CD14-positive monocyte (primary cell): ENCODE results near the gene CHKA. TPM values are rescaled to one million over a fixed set of nuclear protein-coding genes. Genes with fewer than 3 reads are reported as not detected.

ENCODE experiments used
- DNase-seq, 3 donors: peaks; one replicate each; pipeline ENCODE4 v3.0.0-alpha.2; 2011 to 2022
- H2AFZ ChIP-seq: 2 replicates; pipeline ENCODE4 v1.6.0; 2012; ENCODE audit warnings: mild to moderate bottlenecking, low read depth, low read length, inconsistent platforms; ENCODE audit not compliant: insufficient read depth, poor library complexity, severe bottlenecking
- H3K27ac ChIP-seq, 2 donors: 1 replicate in 1 of 2; 2 replicates in 1 of 2; pipeline ENCODE4 v1.5.1; 2012 to 2013; ENCODE audit warnings: low read length in 2 of 2, control low read depth in 1 of 2, inconsistent platforms in 1 of 2, low read depth in 1 of 2, mild to moderate bottlenecking in 1 of 2
- H3K27me3 ChIP-seq, 2 donors: one replicate each; pipeline versions ENCODE4 v1.6.0 to v1.6.1; 2011 to 2013; ENCODE audit warnings: low read length in 2 of 2; ENCODE audit not compliant: control insufficient read depth in 2 of 2, insufficient read depth in 2 of 2
- H3K36me3 ChIP-seq, 2 donors: replicated peaks in 1 of 2; 1 replicate in 1 of 2; 2 replicates in 1 of 2; pipeline versions ENCODE4 v1.5.1 to v1.6.1; 2012 to 2013; ENCODE audit warnings: low read length in 2 of 2, control low read depth in 1 of 2, inconsistent platforms in 1 of 2, mild to moderate bottlenecking in 1 of 2; ENCODE audit not compliant: insufficient read depth in 2 of 2, control insufficient read depth in 1 of 2
- H3K4me1 ChIP-seq, 2 donors: 1 replicate in 1 of 2; 2 replicates in 1 of 2; pipeline versions ENCODE4 v1.5.1 to v1.6.1; 2012 to 2013; ENCODE audit warnings: low read length in 2 of 2, control low read depth in 1 of 2, inconsistent platforms in 1 of 2, mild to moderate bottlenecking in 1 of 2, moderate library complexity in 1 of 2; ENCODE audit not compliant: insufficient read depth in 2 of 2, control insufficient read depth in 1 of 2
- H3K4me2 ChIP-seq: replicated peaks from 2 replicates; pipeline ENCODE3; 2012; ENCODE audit warnings: low read length, moderate library complexity, mild to moderate bottlenecking; ENCODE audit not compliant: poor library complexity, severe bottlenecking; ENCODE audit errors: extremely low read depth
- H3K4me3 ChIP-seq, 3 experiments: fragments of 200-600 bp in 1 of 3; sonication (generic) in 1 of 3; replicated peaks in 1 of 3; 1 replicate in 2 of 3; 2 replicates in 1 of 3; pipeline ENCODE4 v1.5.1; 2011 to 2013; ENCODE audit warnings: low read length in 3 of 3, mild to moderate bottlenecking in 3 of 3, control low read depth in 2 of 3, low read depth in 2 of 3, inconsistent platforms in 1 of 3, moderate library complexity in 1 of 3
- H3K79me2 ChIP-seq: 2 replicates; pipeline ENCODE4 v1.6.0; 2012; ENCODE audit warnings: mild to moderate bottlenecking, control low read depth, inconsistent platforms, low read length, moderate library complexity; ENCODE audit not compliant: insufficient read depth
- H3K9ac ChIP-seq: 2 replicates; pipeline ENCODE4 v1.6.0; 2017; ENCODE audit warnings: low read length, mild to moderate bottlenecking; ENCODE audit not compliant: insufficient read depth, poor library complexity, severe bottlenecking
- H3K9me3 ChIP-seq, 2 donors: replicated peaks in 1 of 2; 1 replicate in 1 of 2; 2 replicates in 1 of 2; pipeline versions ENCODE4 v1.5.1 to v1.6.1; 2012 to 2013; ENCODE audit warnings: low read length in 2 of 2, control low read depth in 1 of 2; ENCODE audit not compliant: control insufficient read depth in 1 of 2, insufficient read depth in 1 of 2
- H4K20me1 ChIP-seq: 2 replicates; pipeline ENCODE4 v1.6.0; 2012; ENCODE audit warnings: mild to moderate bottlenecking, low read length, control low read depth, moderate library complexity; ENCODE audit not compliant: insufficient read depth
- H3K27ac Mint-ChIP-seq, 7 donors: one replicate each; pipeline ENCODE4 v1.8.0; 2020; ENCODE audit warnings: mild to moderate bottlenecking in 7 of 7, mixed read lengths in 7 of 7, moderate library complexity in 6 of 7, inconsistent platforms in 2 of 7
- H3K27me3 Mint-ChIP-seq, 3 donors: one replicate each; pipeline ENCODE4 v1.8.0; 2021 to 2022; ENCODE audit warnings: low read depth in 3 of 3, mild to moderate bottlenecking in 3 of 3, mixed read lengths in 3 of 3, moderate library complexity in 3 of 3, inconsistent platforms in 1 of 3
- H3K36me3 Mint-ChIP-seq, 2 donors: one replicate each; pipeline ENCODE4 v1.8.0; 2020; ENCODE audit warnings: mixed read lengths in 2 of 2, inconsistent platforms in 1 of 2, mild to moderate bottlenecking in 1 of 2
- H3K4me1 Mint-ChIP-seq: one replicate; pipeline ENCODE4 v1.8.0; 2020; ENCODE audit warnings: mild to moderate bottlenecking, mixed read lengths
- H3K4me3 Mint-ChIP-seq, 2 donors: one replicate each; pipeline ENCODE4 v1.8.0; 2020; ENCODE audit warnings: mild to moderate bottlenecking in 2 of 2, mixed read lengths in 2 of 2, moderate library complexity in 1 of 2
- H3K9me3 Mint-ChIP-seq, 7 donors: one replicate each; pipeline ENCODE4 v1.8.0; 2020 to 2022; ENCODE audit warnings: mixed read lengths in 7 of 7, mild to moderate bottlenecking in 6 of 7, moderate library complexity in 6 of 7, inconsistent platforms in 2 of 7
- CTCF ChIP-seq: fragments of 200-600 bp; IDR thresholded peaks from one replicate; pipeline ENCODE4 v1.8.0; 2022; ENCODE audit warnings: antibody characterized with exemption, mild to moderate bottlenecking
- WGBS: methylation state at CpG from one replicate; pipeline ENCODE4 v1.1.5; 2013; ENCODE audit warnings: missing lambda C conversion rate; ENCODE audit not compliant: insufficient coverage; 5-methylcytosine and 5-hydroxymethylcytosine counted together
- intact Hi-C, 2 donors: fragments of 100-400 bp; cut with micrococcal nuclease; formaldehyde crosslinking; loops; one replicate each; pipeline versions ENCODE4 v1.15.0 to v1.15.1; 2023
- polyA plus RNA-seq, 3 donors: library from polyadenylated mRNA; depleted of rRNA in 1 of 3; unstranded in 2 of 3; stranded (reverse) in 1 of 3; fragments of 300-500 nt in 2 of 3; fragments of >200 nt in 1 of 3; fragmentation: Illumina TruSeq in 2 of 3; gene quantifications; 1 replicate in 2 of 3; 2 replicates in 1 of 3; pipeline ENCODE4 v1.2.3, GENCODE V29; 2012 to 2021

CHKA gene
- polyA plus RNA-seq, 3 donors, result 2.8 to 20.9 (median 5.7) TPM

GRCh38 chr11:68122936-68123539 is 1.9 kb upstream of the CHKA start:
- no peaks in the 10 kb centered on the region for H3K9me3 ChIP-seq
- H3K4me1 ChIP-seq, result peaks cover 34% of the 10 kb centered on the region in 2 donors
- H3K4me2 ChIP-seq, result no peak overlapping the region
- no peak overlapping the region for H3K4me3 ChIP-seq
- H3K27ac ChIP-seq, result no peak overlapping the region
- peaks cover 0 to 4% of the 10 kb centered on the region in 2 donors for H3K27me3 ChIP-seq
- no peak for DNase-seq
- 95% methylated on average over 7 of the region's 9 CpGs for WGBS
- peaks cover 23% of the 10 kb centered on the region for H4K20me1 ChIP-seq
- peaks cover 0 to 6% of the 10 kb centered on the region in 2 donors for H3K36me3 Mint-ChIP-seq
- intact Hi-C loops, result loop anchor here (5.0 to 10.0 kb wide), 4 partner anchors 84 to 111 kb away; partner anchors contain the start of genes ALDH3B1 (in 1 of the 2), KMT5B (in 1 of the 2) and TCIRG1 (in 1 of the 2)
- H2AFZ ChIP-seq, result no peak overlapping the region
- H3K27ac Mint-ChIP-seq, result peak overlapping the region in 3 of 7 donors; percentile 30 to 73 (median 56)
- peaks cover 35% of the 10 kb centered on the region for H3K4me1 Mint-ChIP-seq
- H3K36me3 ChIP-seq, result no peaks in the 10 kb centered on the region
- no peak overlapping the region for H3K4me3 Mint-ChIP-seq
- H3K9me3 Mint-ChIP-seq, result no peaks in the 10 kb centered on the region
- H3K27me3 Mint-ChIP-seq, result peaks cover 6 to 8% (median 7%) of the 10 kb centered on the region in 3 donors
- no peak overlapping the region for H3K9ac ChIP-seq
- no peak for TF ChIP-seq CTCF
- peaks cover 19% of the 10 kb centered on the region for H3K79me2 ChIP-seq

- Histone ChIP-seq H3K9ac (peak overlapping the region; percentile 89), H3K79me2 (peaks cover 44% of the 10 kb centered on the region), H4K20me1 (peaks cover 45% of the 10 kb centered on the region), H2AFZ (no peak overlapping the region), H3K36me3 (no peaks in the 10 kb centered on the region), H3K9me3 (no peaks in the 10 kb centered on the region), H3K27ac (peak overlapping the region; percentile 42 to 70), H3K4me2 (peak overlapping the region; percentile 78), H3K4me3 (peak overlapping the region; percentile 59 to 77 (median 69)), H3K27me3 (no peaks in the 10 kb centered on the region), H3K4me1 (peaks cover 40 to 47% of the 10 kb centered on the region in 2 donors)
- peak; percentile 49 to 62 (median 60) for DNase-seq
- WGBS, result under 1% methylated on average over 47 of the region's 73 CpGs
- peak overlapping the region; percentile 87 to 92 for H3K4me3 Mint-ChIP-seq
- H3K9me3 Mint-ChIP-seq, result no peaks in the 10 kb centered on the region
- intact Hi-C loops, result loop anchor here (5.0 to 10.0 kb wide), 4 partner anchors 83 to 108 kb away; partner anchors contain the start of genes ALDH3B1 (in 1 of the 2), KMT5B (in 1 of the 2) and TCIRG1 (in 1 of the 2)
- H3K4me1 Mint-ChIP-seq, result peaks cover 44% of the 10 kb centered on the region
- H3K27ac Mint-ChIP-seq, result peak overlapping the region; percentile 30 to 89 (median 82)
- TF ChIP-seq CTCF, result no peak
- H3K36me3 Mint-ChIP-seq, result peaks cover 6 to 10% of the 10 kb centered on the region in 2 donors
- peaks cover 2 to 6% (median 3%) of the 10 kb centered on the region in 3 donors for H3K27me3 Mint-ChIP-seq
Measured at GRCh38 chr11:68120273-68121066, 718 bp downstream of the CHKA start.
